Cardiac fibroblast (primary cell): ENCODE results near the gene ELMO1.

Source experiments
- DNase-seq, 2 donors: peaks; one replicate each; pipeline versions ENCODE4 v3.0.0 to v3.0.0-alpha.2; 2010; ENCODE audit warnings: low read depth in 2 of 2
- H3K4me3 ChIP-seq, 2 donors: replicated peaks in 1 of 2; 1 replicate in 1 of 2; 2 replicates in 1 of 2; pipeline ENCODE4 v1.5.1; 2011; ENCODE audit warnings: low read depth in 2 of 2, low read length in 2 of 2, mild to moderate bottlenecking in 2 of 2, moderate library complexity in 1 of 2
- TF ChIP-seq, protein P1 (sequence below): IDR thresholded peaks from one replicate; pipeline ENCODE4 v1.5.1; 2011; ENCODE audit warnings: low read depth, mild to moderate bottlenecking, low read length, inconsistent platforms

ELMO1 gene

DNA sequence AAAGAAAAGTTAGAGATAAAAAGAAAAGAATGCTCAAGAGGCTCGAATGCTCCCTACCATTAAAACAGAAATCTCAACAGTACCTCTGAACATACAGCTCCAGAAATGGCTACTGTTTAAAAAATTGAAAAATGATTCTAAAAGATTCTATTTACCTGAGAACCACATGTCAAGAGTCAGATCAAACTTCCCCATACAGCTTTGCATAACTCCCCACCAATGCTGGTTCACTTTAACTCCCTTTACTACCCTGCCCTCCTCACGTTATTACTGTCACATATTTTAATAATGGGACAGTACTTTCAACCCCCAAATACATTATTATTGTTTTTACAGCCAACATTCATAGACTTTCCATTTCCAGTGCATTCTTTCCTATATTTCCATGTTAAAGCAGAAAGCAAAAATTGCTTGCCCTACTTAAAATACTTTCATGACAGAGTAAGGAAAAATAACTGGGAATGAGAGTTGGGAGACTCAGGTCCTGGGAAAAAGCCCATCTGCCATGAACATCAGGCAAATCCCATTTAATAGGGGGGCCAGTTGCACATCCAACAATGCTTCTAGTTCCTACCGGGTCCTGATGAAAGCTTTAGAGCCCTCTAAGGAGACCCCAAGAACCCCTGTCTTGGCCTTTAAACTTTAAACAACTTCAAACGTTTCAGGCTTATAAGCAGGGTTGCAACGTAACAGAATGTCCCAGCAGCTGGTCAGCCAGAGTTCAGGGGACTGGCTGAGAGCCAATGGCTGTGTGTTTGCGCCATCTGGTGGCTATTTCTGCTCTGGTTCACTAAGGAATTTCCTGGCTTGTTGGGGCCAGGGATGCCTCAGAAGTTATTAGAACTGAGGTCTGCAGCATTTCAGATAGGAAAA lies 247.4 kb downstream of the ELMO1 start:
- DNase-seq = peak; percentile 87 to 90
- TF ChIP-seq, protein P1, sequence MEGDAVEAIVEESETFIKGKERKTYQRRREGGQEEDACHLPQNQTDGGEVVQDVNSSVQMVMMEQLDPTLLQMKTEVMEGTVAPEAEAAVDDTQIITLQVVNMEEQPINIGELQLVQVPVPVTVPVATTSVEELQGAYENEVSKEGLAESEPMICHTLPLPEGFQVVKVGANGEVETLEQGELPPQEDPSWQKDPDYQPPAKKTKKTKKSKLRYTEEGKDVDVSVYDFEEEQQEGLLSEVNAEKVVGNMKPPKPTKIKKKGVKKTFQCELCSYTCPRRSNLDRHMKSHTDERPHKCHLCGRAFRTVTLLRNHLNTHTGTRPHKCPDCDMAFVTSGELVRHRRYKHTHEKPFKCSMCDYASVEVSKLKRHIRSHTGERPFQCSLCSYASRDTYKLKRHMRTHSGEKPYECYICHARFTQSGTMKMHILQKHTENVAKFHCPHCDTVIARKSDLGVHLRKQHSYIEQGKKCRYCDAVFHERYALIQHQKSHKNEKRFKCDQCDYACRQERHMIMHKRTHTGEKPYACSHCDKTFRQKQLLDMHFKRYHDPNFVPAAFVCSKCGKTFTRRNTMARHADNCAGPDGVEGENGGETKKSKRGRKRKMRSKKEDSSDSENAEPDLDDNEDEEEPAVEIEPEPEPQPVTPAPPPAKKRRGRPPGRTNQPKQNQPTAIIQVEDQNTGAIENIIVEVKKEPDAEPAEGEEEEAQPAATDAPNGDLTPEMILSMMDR = peak; percentile 77
- no peak overlapping the region for H3K4me3 ChIP-seq

DNA sequence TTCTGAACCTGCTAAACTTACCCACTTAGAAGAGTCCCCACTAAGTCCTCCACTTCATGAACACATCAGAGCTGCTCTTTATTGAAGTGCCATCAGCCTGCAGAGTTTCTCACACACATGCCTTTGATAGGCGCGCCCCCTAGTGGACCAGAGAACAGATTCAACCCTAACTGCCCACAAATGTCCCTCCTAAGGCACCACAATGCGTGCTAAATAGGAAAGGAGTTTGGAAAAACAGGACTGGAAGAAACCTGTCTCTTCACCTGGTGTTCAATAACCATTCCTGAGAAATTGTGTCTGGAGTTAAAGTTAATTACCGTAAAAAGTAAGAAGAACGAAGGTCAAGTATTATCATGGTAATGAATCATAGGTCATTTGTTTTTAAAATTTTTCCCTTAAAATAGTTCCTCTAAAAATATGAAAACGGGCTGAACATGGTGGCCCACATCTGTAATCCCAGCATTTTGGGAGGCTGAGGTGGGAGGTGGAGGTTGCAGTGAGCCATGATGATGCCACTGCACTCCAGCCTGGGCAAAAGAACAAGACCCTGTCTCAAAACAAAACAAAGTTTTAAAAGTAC lies 249.7 kb downstream of the ELMO1 start:
- H3K4me3 ChIP-seq = no peak overlapping the region
- TF ChIP-seq, protein P1 = peak; percentile 88
- peak; percentile 80 to 85 for DNase-seq

DNA sequence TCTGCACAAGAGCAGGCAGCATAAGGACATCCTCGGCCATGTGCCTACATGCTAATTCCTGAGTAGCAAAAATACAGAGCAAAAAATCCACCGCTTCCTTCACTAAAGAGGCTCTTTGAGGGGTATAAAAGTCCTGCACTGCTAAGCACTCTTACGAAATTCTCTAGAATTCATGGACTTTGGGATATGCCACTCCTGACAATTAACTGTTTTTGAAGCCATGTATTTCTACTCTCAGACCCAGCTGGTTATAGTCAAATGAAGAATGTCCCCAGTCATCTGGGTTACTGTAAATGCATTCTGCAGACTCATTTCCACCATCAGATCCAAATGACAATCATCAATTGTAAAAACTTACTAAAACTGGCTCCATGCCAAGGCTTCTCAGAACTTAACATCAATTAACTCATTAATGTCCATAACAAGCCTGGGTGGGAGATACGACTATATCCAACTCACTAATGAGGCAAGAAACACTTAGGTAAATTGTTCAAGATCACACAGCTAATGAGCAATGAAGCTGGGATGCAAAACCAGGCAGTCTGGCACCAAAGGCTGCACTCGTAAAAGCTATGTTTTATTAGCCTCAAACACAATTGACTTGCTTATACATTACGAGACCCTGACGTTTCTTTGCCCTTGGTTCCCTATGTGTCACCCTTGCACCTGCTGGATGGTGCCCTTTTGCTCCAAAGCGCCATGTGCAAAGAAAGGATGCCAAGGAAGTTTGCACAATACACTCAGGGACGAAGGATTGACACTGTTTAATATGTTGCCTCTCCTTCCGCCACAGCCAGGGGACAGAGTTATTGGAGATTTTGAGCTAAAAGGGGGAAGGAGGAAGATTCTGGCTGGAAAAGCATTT lies 250.4 kb downstream of the ELMO1 start:
- TF ChIP-seq, protein P1 = no peak
- no peak for DNase-seq
- no peak overlapping the region for H3K4me3 ChIP-seq

DNA sequence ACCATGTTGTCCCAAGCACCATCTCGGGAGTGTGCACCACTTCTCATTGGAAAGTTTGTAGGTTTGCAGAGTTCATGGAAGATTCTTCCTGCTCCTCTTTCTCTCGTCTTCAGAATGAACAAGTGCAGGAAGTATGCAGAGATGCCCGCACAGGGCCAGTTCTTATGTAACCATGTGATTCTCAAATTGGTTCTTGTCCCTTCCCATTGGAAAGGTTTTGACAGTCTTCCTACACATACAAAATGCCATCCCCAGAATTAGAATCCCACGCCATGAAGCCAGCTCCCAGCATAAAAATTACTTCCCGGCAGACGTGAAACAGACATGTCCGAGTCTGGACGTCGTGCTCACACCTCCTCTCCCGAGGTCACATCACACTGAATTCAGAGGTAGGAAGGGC lies 251.6 kb downstream of the ELMO1 start:
- TF ChIP-seq, protein P1 = no peak
- H3K4me3 ChIP-seq = no peak overlapping the region
- no peak for DNase-seq

DNA sequence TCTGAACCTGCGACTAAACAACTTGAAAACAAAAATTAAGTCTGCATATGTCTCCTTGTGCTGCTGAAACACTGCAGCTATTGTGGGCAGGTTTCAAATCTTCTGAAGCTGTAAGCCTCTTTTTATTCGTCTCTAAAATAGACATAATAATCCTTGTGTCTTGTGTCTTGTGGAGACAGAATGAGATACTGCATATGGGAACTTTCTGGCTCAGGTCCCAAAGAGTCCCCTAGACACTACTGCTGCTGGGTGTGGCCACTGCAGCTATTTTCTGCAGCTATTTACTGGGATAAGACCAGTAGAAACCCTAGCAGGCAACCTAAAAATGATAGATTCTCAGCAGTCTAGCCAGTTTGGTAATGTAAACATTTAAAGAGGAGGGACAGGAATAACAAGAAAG lies 252.0 kb downstream of the ELMO1 start:
- H3K4me3 ChIP-seq = no peak overlapping the region
- TF ChIP-seq, protein P1 = no peak
- no peak for DNase-seq

DNA sequence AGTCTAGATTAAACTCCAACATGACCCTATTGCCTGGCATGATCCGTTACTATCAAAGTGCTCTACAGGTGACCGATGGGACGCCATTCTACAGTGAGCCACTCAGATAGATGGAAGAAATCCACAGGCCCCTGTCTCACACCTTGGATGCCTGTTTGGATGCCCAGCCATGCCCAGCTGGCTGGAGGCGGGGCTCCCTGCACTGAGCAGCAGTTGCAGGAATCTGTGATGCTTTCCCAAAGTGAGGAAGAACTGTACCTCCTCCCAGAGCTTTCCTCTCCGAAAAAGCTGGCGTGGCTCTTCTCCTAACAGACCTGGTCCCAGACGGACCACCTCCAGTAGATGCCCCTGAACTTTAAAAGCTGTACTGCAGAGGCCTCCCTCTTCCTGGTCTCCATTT lies 253.3 kb downstream of the ELMO1 start:
- DNase-seq = no peak
- TF ChIP-seq, protein P1 = no peak
- H3K4me3 ChIP-seq = no peak overlapping the region
